Measurements from ENCODE around the gene FSCN2. TPM values are rescaled to one million over a fixed set of nuclear protein-coding genes. Genes with fewer than 3 reads are reported as not detected.

The FSCN2 gene
- total RNA-seq, 2 donors from 2014 or later = 1.0 to 1.8 TPM

GRCh38 chr17:81524039-81524864 is 3.9 kb upstream of the FSCN2 start:
- no peak for TF ChIP-seq CTCF (conservative IDR thresholded peaks at IDR 0.05)
- Mint-ChIP-seq H3K9me3 (no peaks in the 10 kb centered on the region), H3K4me3 (no peak overlapping the region), H3K4me1 (peaks cover 2% of the 10 kb centered on the region), H3K36me3 (ENCODE audit: low read depth) (no peaks in the 10 kb centered on the region), H3K27ac (no peak overlapping the region), H3K27me3 (ENCODE audit: insufficient read depth) (peaks cover 47% of the 10 kb centered on the region)
- no peak overlapping the region for H3K27ac ChIP-seq (ENCODE audit: low read depth, low read length)
- H3K9ac ChIP-seq (ENCODE audit: extremely low read depth, low read length, poor library complexity, severe bottlenecking) = no peak overlapping the region
- WGBS, 2 experiments (ENCODE audit: insufficient coverage in 1 of 2, insufficient read length in 1 of 2) = 92 to 95% methylated on average over 14 to 18 of the region's 18 CpGs
- H3K4me3 ChIP-seq (ENCODE audit: low read length) = no peak overlapping the region
- H3K9me3 ChIP-seq (ENCODE audit: control insufficient read depth, low read length) = no peaks in the 10 kb centered on the region
- no peaks in the 10 kb centered on the region for H3K36me3 ChIP-seq (ENCODE audit: control insufficient read depth, insufficient read depth, low read length)
- no peak for DNase-seq
- H3K27me3 ChIP-seq (ENCODE audit: control insufficient read depth, insufficient read depth, low read length, poor library complexity, severe bottlenecking) = peaks cover 8% of the 10 kb centered on the region
- peaks cover 7% of the 10 kb centered on the region for H3K4me1 ChIP-seq (ENCODE audit: control insufficient read depth, insufficient read depth, low read length)

GRCh38 chr17:81524865-81525159 is 3.4 kb upstream of the FSCN2 start:
- Mint-ChIP-seq H3K4me3 (no peak overlapping the region), H3K9me3 (no peaks in the 10 kb centered on the region), H3K4me1 (peaks cover 2% of the 10 kb centered on the region), H3K27me3 (ENCODE audit: insufficient read depth) (peaks cover 49% of the 10 kb centered on the region), H3K36me3 (ENCODE audit: low read depth) (no peaks in the 10 kb centered on the region), H3K27ac (no peak overlapping the region)
- WGBS, 2 experiments (ENCODE audit: insufficient coverage in 1 of 2, insufficient read length in 1 of 2) = 95 to 100% methylated on average over 4 to 8 of the region's 8 CpGs
- DNase-seq = no peak
- Histone ChIP-seq H3K4me1 (ENCODE audit: control insufficient read depth, insufficient read depth, low read length) (peaks cover 3% of the 10 kb centered on the region), H3K4me3 (ENCODE audit: low read length) (no peak overlapping the region), H3K27ac (ENCODE audit: low read depth, low read length) (no peak overlapping the region), H3K9ac (ENCODE audit: extremely low read depth, low read length, poor library complexity, severe bottlenecking) (no peak overlapping the region), H3K27me3 (ENCODE audit: control insufficient read depth, insufficient read depth, low read length, poor library complexity, severe bottlenecking) (peaks cover 8% of the 10 kb centered on the region), H3K36me3 (ENCODE audit: control insufficient read depth, insufficient read depth, low read length) (no peaks in the 10 kb centered on the region), H3K9me3 (ENCODE audit: control insufficient read depth, low read length) (no peaks in the 10 kb centered on the region)
- TF ChIP-seq CTCF (conservative IDR thresholded peaks at IDR 0.05) = no peak

- Mint-ChIP-seq H3K9me3 (no peaks in the 10 kb centered on the region), H3K36me3 (ENCODE audit: low read depth) (no peaks in the 10 kb centered on the region), H3K4me3 (no peak overlapping the region), H3K4me1 (peaks cover 2% of the 10 kb centered on the region), H3K27me3 (ENCODE audit: insufficient read depth) (peaks cover 32% of the 10 kb centered on the region), H3K27ac (no peak overlapping the region)
- Histone ChIP-seq H3K9ac (ENCODE audit: extremely low read depth, low read length, poor library complexity, severe bottlenecking) (no peak overlapping the region), H3K27me3 (ENCODE audit: control insufficient read depth, insufficient read depth, low read length, poor library complexity, severe bottlenecking) (no peaks in the 10 kb centered on the region), H3K27ac (ENCODE audit: low read depth, low read length) (no peak overlapping the region), H3K4me1 (ENCODE audit: control insufficient read depth, insufficient read depth, low read length) (no peaks in the 10 kb centered on the region), H3K36me3 (ENCODE audit: control insufficient read depth, insufficient read depth, low read length) (no peaks in the 10 kb centered on the region), H3K4me3 (ENCODE audit: low read length) (no peak overlapping the region), H3K9me3 (ENCODE audit: control insufficient read depth, low read length) (no peaks in the 10 kb centered on the region)
- 93 to 94% methylated on average over 9 to 21 of the region's 21 CpGs for WGBS, 2 experiments (ENCODE audit: insufficient coverage in 1 of 2, insufficient read length in 1 of 2)
- DNase-seq = no peak
- TF ChIP-seq CTCF (conservative IDR thresholded peaks at IDR 0.05) = no peak
These were observed 1.3 kb upstream of the FSCN2 start for GRCh38 chr17:81526662-81527571.

Data from endodermal cell (in vitro differentiated cells).